ENCODE data around the gene ANKRD55.
"Not testable (repeated sequence)": the region's sequence is repeated elsewhere in the genome, so short reads cannot be mapped to it uniquely, and the experiment has no call there.

Gene ANKRD55

DNA sequence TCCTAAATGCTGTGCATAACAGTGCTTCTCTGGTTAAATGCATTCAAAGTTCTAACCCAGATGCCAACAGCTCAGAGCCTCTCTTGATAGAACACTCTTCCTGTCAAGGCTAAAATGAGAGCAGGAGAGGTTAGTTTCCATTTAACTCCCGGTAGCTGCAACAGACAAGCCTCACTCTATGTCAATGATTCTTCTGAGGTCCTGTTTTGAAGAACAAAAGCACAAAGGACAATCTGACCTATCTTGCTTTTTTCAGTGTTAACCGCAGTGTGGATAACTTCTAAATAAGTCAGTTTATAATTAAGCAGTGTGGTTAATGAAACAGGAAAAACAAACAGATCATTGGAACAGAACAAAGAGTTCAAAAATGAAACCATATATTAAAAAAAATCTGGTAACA is 80.7 kb downstream of the ANKRD55 start:
- no peak for DNase-seq (ENCODE audit: extremely low spot score, insufficient read length, low read depth)
- peak; percentile 85 for FAIRE-seq

DNA sequence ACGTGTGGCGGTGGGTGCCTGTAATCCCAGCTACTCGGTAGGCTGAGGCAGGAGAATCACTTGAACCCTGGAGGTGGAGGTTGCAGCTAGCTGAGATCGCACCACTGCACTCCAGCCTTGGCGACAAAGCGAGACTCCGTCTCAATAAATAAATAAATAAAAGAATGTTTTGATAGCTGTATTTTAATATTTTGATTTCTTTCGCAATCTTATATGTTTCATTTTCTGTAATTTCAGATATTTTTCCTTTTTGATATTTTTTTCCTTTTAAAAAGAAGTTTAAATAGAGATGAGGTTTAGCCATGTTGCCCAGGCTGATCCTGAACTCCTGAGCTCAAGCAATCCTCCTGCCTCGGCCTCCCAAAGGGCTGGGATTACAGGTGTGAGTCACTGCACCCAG is 82.4 kb downstream of the ANKRD55 start:
- FAIRE-seq; DNase-seq (ENCODE audit: extremely low spot score, insufficient read length, low read depth): not testable (repeated sequence)

- DNase-seq (ENCODE audit: extremely low spot score, insufficient read length, low read depth) = peak; percentile 47
- peak; percentile 97 for FAIRE-seq
Measured at GRCh38 chr5:56148453-56148971, 84.6 kb downstream of the ANKRD55 start.

GRCh38 chr5:56147659-56148230 is 85.4 kb downstream of the ANKRD55 start:
- FAIRE-seq (peak; percentile 31), DNase-seq (ENCODE audit: extremely low spot score, insufficient read length, low read depth) (no peak)

- DNase-seq (ENCODE audit: extremely low spot score, insufficient read length, low read depth) (no peak), FAIRE-seq (no peak)
Measured at GRCh38 chr5:56147106-56147505, 86.0 kb downstream of the ANKRD55 start.

GRCh38 chr5:56146674-56147073 is 86.5 kb downstream of the ANKRD55 start:
- FAIRE-seq (no peak), DNase-seq (ENCODE audit: extremely low spot score, insufficient read length, low read depth) (no peak)

- no peak for DNase-seq (ENCODE audit: extremely low spot score, insufficient read length, low read depth)
- no peak for FAIRE-seq
Measured at GRCh38 chr5:56145511-56145910, 87.6 kb downstream of the ANKRD55 start.

GRCh38 chr5:56145106-56145505 is 88.0 kb downstream of the ANKRD55 start:
- FAIRE-seq (no peak), DNase-seq (ENCODE audit: extremely low spot score, insufficient read length, low read depth) (no peak)

DNA sequence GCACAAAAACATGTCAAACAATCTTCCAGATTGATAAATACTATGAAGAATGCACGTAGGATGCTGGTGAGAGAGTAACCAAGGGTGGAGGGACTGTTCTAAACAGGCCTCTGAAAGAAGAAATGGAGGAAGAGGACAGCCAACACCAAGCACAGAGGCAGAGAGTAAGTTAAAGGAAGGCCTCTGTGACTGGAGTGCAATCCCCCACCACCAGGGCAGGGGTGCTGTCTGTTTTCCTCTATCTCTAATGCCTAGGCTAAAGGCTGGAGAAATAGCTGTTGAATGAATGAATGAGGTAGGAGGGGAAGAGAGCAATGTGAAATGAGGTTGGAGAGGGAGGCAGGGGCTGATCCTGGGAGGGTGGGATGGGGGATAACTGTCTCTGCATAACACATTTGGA is 88.9 kb downstream of the ANKRD55 start:
- no peak for DNase-seq (ENCODE audit: extremely low spot score, insufficient read length, low read depth)
- FAIRE-seq = no peak

GRCh38 chr5:56143373-56143714 is 89.8 kb downstream of the ANKRD55 start:
- no peak for FAIRE-seq
- DNase-seq (ENCODE audit: extremely low spot score, insufficient read length, low read depth) = no peak

- peak; percentile 39 for DNase-seq (ENCODE audit: extremely low spot score, insufficient read length, low read depth)
- FAIRE-seq = peak; percentile 95
Measured at GRCh38 chr5:56142614-56143372, 90.3 kb downstream of the ANKRD55 start.

GRCh38 chr5:56142233-56142613 is 90.9 kb downstream of the ANKRD55 start:
- no peak for DNase-seq (ENCODE audit: extremely low spot score, insufficient read length, low read depth)
- no peak for FAIRE-seq

DNA sequence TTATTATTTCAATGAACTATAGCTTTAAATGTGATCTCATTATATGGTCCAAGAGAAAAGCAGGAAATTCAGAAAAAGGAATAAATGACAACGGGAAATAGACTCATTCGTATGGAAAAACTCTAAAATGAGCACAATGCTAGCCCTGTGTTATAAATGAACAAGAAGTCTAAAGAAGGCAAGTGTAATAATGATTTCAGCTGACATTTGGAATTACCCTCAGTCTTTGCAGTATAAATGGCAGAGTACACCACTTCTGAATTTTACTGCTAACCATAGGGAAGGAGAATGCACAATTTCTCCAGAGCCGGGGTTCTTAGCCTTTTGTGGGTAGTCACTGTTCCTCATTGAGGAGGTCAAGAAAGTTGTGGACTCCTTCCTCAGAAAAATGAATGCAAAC is 93.1 kb downstream of the ANKRD55 start:
- FAIRE-seq = no peak
- DNase-seq (ENCODE audit: extremely low spot score, insufficient read length, low read depth) = no peak

- no peak for FAIRE-seq
Measured at GRCh38 chr5:56130664-56131063, 102.5 kb downstream of the ANKRD55 start.

DNA sequence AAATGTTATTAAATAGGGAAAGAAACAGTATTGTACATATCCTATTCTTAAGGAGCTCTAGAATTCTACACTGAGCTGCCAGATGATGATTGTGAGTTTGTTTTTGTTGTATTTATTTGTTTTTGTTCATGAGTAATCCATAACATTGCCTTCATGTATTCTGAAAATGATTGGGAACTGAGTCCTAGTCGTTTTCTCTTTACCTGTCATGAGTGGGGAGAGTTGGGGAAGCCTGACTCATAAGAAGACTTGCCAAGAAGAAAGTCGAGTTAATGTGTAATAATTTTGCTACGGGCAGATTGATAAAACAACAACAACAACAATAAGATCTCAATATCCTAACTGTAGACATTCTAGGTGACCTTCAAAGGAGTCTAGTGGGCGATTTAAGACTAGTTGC is 103.8 kb downstream of the ANKRD55 start:
- DNase-seq (ENCODE audit: extremely low spot score, insufficient read length, low read depth) (no peak), FAIRE-seq (peak; percentile 86)

More at GRCh38 chr5:56130664-56131063, 102.5 kb downstream of the ANKRD55 start:
- DNase-seq (ENCODE audit: extremely low spot score, insufficient read length, low read depth) = no peak

- FAIRE-seq (peak; percentile 29), DNase-seq (ENCODE audit: extremely low spot score, insufficient read length, low read depth) (no peak)
Measured at GRCh38 chr5:56128113-56128512, 105.0 kb downstream of the ANKRD55 start.

DNA sequence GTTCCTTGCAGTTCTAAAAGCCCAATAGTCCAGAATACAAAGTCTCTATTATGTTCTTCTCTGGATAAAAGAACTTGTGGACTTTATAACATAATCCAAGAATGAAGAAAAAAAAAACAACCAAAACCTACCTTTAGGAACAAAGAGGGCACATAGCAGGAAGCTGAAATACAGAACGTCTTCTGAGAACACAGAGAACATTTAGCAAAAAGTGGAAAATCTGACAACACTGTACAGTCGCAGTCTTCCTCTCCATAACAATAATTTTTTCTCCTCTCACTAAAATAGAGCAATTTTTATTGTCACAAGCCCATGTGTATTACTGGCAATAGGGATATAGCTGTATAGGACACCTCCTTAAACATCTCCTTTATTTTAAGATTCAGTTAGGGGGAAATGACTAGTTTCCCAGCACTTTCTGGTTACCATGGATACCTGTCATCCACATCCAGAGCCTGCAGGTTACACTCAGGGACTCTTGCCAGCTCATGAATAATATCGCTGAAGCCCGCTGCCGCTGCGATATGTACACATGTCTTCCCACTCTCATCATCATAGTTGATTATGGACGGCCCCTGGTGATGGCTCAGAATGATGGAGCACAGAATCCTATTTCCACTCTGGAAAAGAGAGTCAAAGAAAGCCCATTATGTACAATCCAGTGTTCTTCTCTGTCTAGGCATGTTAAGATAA is 106.5 kb downstream of the ANKRD55 start:
- DNase-seq (ENCODE audit: extremely low spot score, insufficient read length, low read depth) (no peak), FAIRE-seq (no peak)

DNA sequence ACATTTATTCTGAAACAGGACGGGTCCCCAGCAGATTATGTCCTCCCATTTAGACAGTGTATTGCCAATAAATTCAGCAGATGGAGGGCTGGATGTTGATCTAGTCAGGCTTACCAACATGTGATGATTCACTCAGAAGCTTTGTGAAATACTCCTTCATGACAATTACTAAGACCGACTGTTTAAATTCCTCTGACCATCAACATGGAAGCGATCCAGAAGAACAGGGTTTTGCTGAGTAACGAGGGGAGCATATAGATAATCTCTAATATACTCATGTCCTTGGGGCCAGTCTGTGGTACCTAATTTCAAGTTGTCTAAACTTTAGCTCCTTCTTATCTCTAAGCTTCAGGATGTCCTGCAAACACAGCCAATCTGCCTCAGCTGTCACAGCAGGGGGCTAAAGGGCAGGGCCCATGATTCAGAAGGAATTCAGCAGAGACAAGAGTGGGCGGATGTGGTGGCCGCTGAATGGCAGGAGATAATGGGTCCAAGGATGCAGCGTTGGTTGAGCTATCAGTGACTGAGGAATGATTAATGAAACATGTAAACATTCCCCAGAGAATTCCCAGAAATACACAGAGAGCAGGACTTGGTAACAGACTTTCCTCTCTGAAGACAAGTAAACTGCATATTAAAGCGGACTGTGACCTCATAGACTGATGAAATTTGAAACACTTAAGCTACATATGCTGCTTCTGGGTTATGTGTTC is 109.4 kb downstream of the ANKRD55 start:
- FAIRE-seq (no peak), DNase-seq (ENCODE audit: extremely low spot score, insufficient read length, low read depth) (no peak)

- FAIRE-seq; DNase-seq (ENCODE audit: extremely low spot score, insufficient read length, low read depth): not testable (repeated sequence)
Measured at GRCh38 chr5:56122360-56122985, 110.7 kb downstream of the ANKRD55 start.

GRCh38 chr5:56119050-56119449 is 114.1 kb downstream of the ANKRD55 start:
- no peak for DNase-seq (ENCODE audit: extremely low spot score, insufficient read length, low read depth)
- FAIRE-seq = no peak
